ENCODE data around the gene WNT8A.

GRCh38 chr5:138091685-138092084 lies 7.9 kb downstream of the WNT8A start:
- TF ChIP-seq POLR2AphosphoS5 (IDR thresholded peaks at IDR 0.05; ENCODE audit: low read depth, low read length) (no peak), POLR2A (IDR thresholded peaks at IDR 0.05; ENCODE audit: low read depth, low read length) (no peak)
